Astrocyte of the spinal cord (primary cell): ENCODE data around the gene TBC1D22A.

ENCODE experiments used
- DNase-seq: peaks from one replicate; pipeline ENCODE4 v3.0.0; 2011; ENCODE audit warnings: low read depth, low spot score
- H3K4me3 ChIP-seq: 2 replicates; pipeline ENCODE4 v1.5.1; 2011; ENCODE audit warnings: low read depth, mild to moderate bottlenecking, low read length, moderate library complexity
- CTCF ChIP-seq: IDR thresholded peaks from 2 replicates; pipeline ENCODE4 v1.5.1; 2012; ENCODE audit warnings: low read depth, mild to moderate bottlenecking, low read length, inconsistent platforms
- in situ Hi-C: cut with HindIII; loops from 2 replicates; pipeline ENCODE4 v1.10.0; 2017; ENCODE audit warnings: low sequenced_read_pairs

TBC1D22A gene

GRCh38 chr22:46969491-46969890 is 207.0 kb downstream of the TBC1D22A start:
- in situ Hi-C loops, result no loop called here
- no peak for TF ChIP-seq CTCF
- H3K4me3 ChIP-seq, result no peak overlapping the region
- no peak for DNase-seq

GRCh38 chr22:46969961-46970360 is 207.5 kb downstream of the TBC1D22A start:
- TF ChIP-seq CTCF, result no peak
- in situ Hi-C loops, result no loop called here
- H3K4me3 ChIP-seq, result no peak overlapping the region
- DNase-seq, result no peak

GRCh38 chr22:46970411-46971098 is 208.1 kb downstream of the TBC1D22A start:
- TF ChIP-seq CTCF, result no peak
- no peak for DNase-seq
- in situ Hi-C loops, result no loop called here
- no peak overlapping the region for H3K4me3 ChIP-seq

GRCh38 chr22:46971099-46971763 is 208.8 kb downstream of the TBC1D22A start:
- no peak for TF ChIP-seq CTCF
- no peak overlapping the region for H3K4me3 ChIP-seq
- in situ Hi-C loops, result no loop called here
- peak; percentile 56 for DNase-seq

GRCh38 chr22:46971764-46972125 is 209.3 kb downstream of the TBC1D22A start:
- TF ChIP-seq CTCF, result no peak
- no peak for DNase-seq
- H3K4me3 ChIP-seq, result no peak overlapping the region
- in situ Hi-C loops, result no loop called here

GRCh38 chr22:46972256-46972655 is 209.8 kb downstream of the TBC1D22A start:
- H3K4me3 ChIP-seq, result no peak overlapping the region
- no peak for DNase-seq
- TF ChIP-seq CTCF, result no peak
- in situ Hi-C loops, result no loop called here
